OCI-LY7 (cell line): ENCODE measurements around the gene LRP8. TPM values are rescaled to one million over a fixed set of nuclear protein-coding genes. Genes with fewer than 3 reads are reported as not detected.

Experiments
- BruUV-seq: library from RNA; stranded (reverse); fragments of 400-500 nt; replicated peaks from 2 replicates; lab custom pipeline; 2021; lab: Mats Ljungman, UMichigan
- CTCF ChIA-PET: fragments of 300-600 bp; sonication (Branson Sonifier 250); formaldehyde crosslinking; loops from one replicate; lab custom pipeline; 2022; ENCODE audit warnings: antibody characterized with exemption; ENCODE audit not compliant: unreplicated experiment; lab: Charles Lee
- POLR2A ChIA-PET: fragments of 300-600 bp; sonication (Branson Sonifier 250); formaldehyde crosslinking; loops from one replicate; lab custom pipeline; 2022; ENCODE audit warnings: antibody characterized with exemption; lab: Charles Lee
- DNase-seq: peaks from one replicate; pipeline ENCODE4 v3.0.0-alpha.2; 2015; ENCODE audit warnings: low spot score
- H2AFZ ChIP-seq: fragments of 200-600 bp; sonication (generic), shearing (Covaris generic); 2 replicates; pipeline ENCODE4 v1.6.1; 2014; ENCODE audit warnings: mild to moderate bottlenecking, antibody characterized with exemption, low read length, moderate library complexity
- H3K27ac ChIP-seq: fragments of 200-600 bp; sonication (generic); 2 replicates; pipeline ENCODE4 v1.5.1; 2014; ENCODE audit warnings: mixed run types, low read depth, mild to moderate bottlenecking, moderate library complexity, low read length, inconsistent platforms; ENCODE audit not compliant: poor library complexity, severe bottlenecking
- H3K36me3 ChIP-seq: fragments of 200-600 bp; sonication (generic); 2 replicates; pipeline ENCODE4 v1.6.1; 2014; ENCODE audit warnings: mild to moderate bottlenecking, antibody characterized with exemption, low read length, moderate library complexity, mixed read lengths; ENCODE audit not compliant: insufficient read depth
- H3K4me1 ChIP-seq: fragments of 200-600 bp; sonication (generic); 2 replicates; pipeline ENCODE4 v1.5.1; 2014; ENCODE audit warnings: mild to moderate bottlenecking, low read length; ENCODE audit not compliant: insufficient read depth, poor library complexity, severe bottlenecking
- H3K4me2 ChIP-seq: fragments of 200-600 bp; sonication (generic); 2 replicates; pipeline ENCODE4 v1.6.1; 2014; ENCODE audit warnings: mild to moderate bottlenecking, low read length
- H3K4me3 ChIP-seq: fragments of 200-600 bp; sonication (generic); 2 replicates; pipeline ENCODE4 v1.5.1; 2014; ENCODE audit warnings: mild to moderate bottlenecking, low read depth, low read length; ENCODE audit not compliant: poor library complexity, severe bottlenecking
- H3K79me2 ChIP-seq: fragments of 200-600 bp; sonication (generic); 2 replicates; pipeline ENCODE4 v1.6.1; 2016; ENCODE audit warnings: low read depth, mild to moderate bottlenecking, low read length, moderate library complexity, mixed read lengths; ENCODE audit not compliant: insufficient read depth
- H3K9me2 ChIP-seq: fragments of 200-600 bp; sonication (generic); 2 replicates; pipeline ENCODE4 v1.6.1; 2016; ENCODE audit warnings: mild to moderate bottlenecking, low read length, mixed read lengths; ENCODE audit not compliant: insufficient read depth
- H3K9me3 ChIP-seq: fragments of 200-600 bp; sonication (generic); 2 replicates; pipeline ENCODE4 v1.6.1; 2014; ENCODE audit warnings: mild to moderate bottlenecking, mixed run types, low read length, mixed read lengths
- H4K20me1 ChIP-seq: fragments of 200-600 bp; sonication (generic); 2 replicates; pipeline ENCODE4 v1.6.1; 2014; ENCODE audit warnings: mild to moderate bottlenecking, antibody characterized with exemption, low read length, moderate library complexity, mixed read lengths; ENCODE audit not compliant: insufficient read depth
- EZH2phosphoT487 ChIP-seq: fragments of 200-600 bp; sonication (generic); IDR thresholded peaks from 2 replicates; pipeline ENCODE4 v1.6.1; 2018; ENCODE audit warnings: low read depth, borderline replicate concordance, mild to moderate bottlenecking, mixed run types, antibody characterized with exemption, low read length, moderate library complexity, mixed read lengths
- intact Hi-C: fragments of 100-400 bp; cut with micrococcal nuclease; formaldehyde crosslinking; loops from one replicate; pipeline ENCODE4 v1.10.0; 2022; ENCODE audit not compliant: unreplicated experiment
- total RNA-seq, 2 experiments: library from RNA; depleted of rRNA in 1 of 2; stranded (reverse); fragments of >200 nt in 1 of 2; shearing (Covaris generic) in 1 of 2; gene quantifications; 2 replicates each; pipeline ENCODE4 v1.2.3, GENCODE V29; 2014 to 2022
- TF ChIP-seq, protein P1 (sequence below): fragments of 200-600 bp; sonication (generic); conservative IDR thresholded peaks from 2 replicates; pipeline ENCODE4 v1.5.1; 2014; ENCODE audit warnings: mild to moderate bottlenecking, antibody characterized with exemption, low read length, moderate library complexity, mixed read lengths

LRP8 gene
- total RNA-seq, 2 experiments from 2014 or later = 65.6 to 70.0 TPM

DNA sequence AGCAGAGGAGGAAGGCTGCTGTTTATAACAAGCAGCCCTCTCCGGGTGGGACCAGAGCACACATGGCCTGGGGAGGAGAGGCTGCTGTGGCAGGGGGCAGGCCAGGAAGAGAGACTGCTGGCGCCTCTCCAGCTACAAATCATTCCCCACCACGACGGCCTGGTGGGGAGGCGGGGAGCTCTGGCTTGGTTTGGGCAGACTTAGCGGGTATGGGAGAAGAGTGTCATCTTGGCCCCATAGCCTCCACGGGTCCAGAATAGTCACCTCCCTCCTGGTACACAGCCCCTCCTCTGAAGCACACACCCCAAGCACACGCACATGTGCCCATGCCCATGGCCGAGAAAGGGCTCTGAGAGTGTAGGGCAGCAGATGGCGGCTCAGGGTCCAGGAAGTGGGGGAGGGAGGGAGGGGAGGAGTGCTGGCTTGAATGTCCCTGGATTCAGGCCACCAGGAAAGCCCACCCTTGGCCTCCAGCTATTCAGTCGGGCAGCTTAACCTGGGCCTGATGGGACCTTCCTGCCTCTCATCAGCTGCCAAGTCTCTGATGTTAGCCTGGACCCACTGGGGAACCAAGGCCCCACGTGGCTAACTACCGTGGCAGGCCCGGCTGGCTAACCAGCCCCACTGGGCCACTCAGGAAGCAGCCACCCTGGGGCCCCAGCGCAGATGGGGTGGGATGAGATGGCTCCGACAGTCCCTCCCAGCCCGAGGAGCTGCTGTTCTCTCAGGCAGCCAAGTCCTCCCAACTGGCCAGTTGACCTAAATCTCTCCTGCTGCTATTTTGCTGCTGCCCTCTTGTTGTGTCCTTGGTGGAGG, 10.9 kb downstream of the LRP8 start:
- Histone ChIP-seq H3K4me1 (peaks cover 4% of the 10 kb centered on the region), H3K27ac (no peak overlapping the region), H3K9me3 (no peaks in the 10 kb centered on the region), H3K4me2 (no peak overlapping the region), H2AFZ (no peak overlapping the region), H3K36me3 (peaks cover 97% of the 10 kb centered on the region), H3K9me2 (no peaks in the 10 kb centered on the region), H4K20me1 (no peaks in the 10 kb centered on the region; the same call in 1 of the 2 replicates), H3K79me2 (peaks cover 16% of the 10 kb centered on the region), H3K4me3 (no peak overlapping the region)
- ChIA-PET CTCF (no interaction called here), POLR2A (interaction anchor here (1.7 kb wide), 1 partner anchor 10 kb away, joined by 3 read pairs; no protein-coding TSS in a partner anchor)
- intact Hi-C loops = no loop called here
- no peak for DNase-seq
- BruUV-seq = no TSS peak
- TF ChIP-seq, protein P1, sequence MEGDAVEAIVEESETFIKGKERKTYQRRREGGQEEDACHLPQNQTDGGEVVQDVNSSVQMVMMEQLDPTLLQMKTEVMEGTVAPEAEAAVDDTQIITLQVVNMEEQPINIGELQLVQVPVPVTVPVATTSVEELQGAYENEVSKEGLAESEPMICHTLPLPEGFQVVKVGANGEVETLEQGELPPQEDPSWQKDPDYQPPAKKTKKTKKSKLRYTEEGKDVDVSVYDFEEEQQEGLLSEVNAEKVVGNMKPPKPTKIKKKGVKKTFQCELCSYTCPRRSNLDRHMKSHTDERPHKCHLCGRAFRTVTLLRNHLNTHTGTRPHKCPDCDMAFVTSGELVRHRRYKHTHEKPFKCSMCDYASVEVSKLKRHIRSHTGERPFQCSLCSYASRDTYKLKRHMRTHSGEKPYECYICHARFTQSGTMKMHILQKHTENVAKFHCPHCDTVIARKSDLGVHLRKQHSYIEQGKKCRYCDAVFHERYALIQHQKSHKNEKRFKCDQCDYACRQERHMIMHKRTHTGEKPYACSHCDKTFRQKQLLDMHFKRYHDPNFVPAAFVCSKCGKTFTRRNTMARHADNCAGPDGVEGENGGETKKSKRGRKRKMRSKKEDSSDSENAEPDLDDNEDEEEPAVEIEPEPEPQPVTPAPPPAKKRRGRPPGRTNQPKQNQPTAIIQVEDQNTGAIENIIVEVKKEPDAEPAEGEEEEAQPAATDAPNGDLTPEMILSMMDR = no peak
- TF ChIP-seq EZH2phosphoT487 = no peak

DNA sequence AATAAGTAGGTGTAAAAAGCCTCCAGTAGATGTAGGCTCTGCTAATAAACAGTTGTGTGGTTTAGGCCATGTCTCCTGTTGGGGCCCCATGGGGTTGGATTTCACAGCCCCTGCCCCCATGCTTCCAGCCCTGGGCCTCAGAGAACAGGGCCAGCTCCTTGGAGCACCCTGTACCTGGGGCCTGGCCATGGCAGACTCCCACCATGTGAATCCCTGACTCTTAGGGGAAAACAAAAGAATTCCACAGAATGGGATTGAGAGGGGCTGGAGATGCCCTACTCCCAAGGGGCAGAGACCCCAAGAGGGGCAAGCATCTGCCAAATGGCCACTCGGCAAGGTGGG, 11.5 kb downstream of the LRP8 start:
- intact Hi-C loops = no loop called here
- Histone ChIP-seq H3K4me1 (peaks cover 4% of the 10 kb centered on the region), H3K9me3 (no peaks in the 10 kb centered on the region), H3K79me2 (peaks cover 16% of the 10 kb centered on the region), H3K27ac (no peak overlapping the region), H3K9me2 (no peaks in the 10 kb centered on the region), H3K4me3 (no peak overlapping the region), H2AFZ (no peak overlapping the region), H4K20me1 (no peaks in the 10 kb centered on the region; the same call in 1 of the 2 replicates), H3K4me2 (no peak overlapping the region), H3K36me3 (peaks cover 97% of the 10 kb centered on the region)
- no peak for TF ChIP-seq EZH2phosphoT487
- TF ChIP-seq, protein P1 = no peak
- ChIA-PET POLR2A (interaction anchor here (1.7 kb wide), 1 partner anchor 10 kb away, joined by 3 read pairs; no protein-coding TSS in a partner anchor), CTCF (no interaction called here)
- DNase-seq = no peak
- BruUV-seq = no TSS peak
